OCI-LY1 (cell line): Measurements from ENCODE around the gene CENPX.

ENCODE experiments used
- H2AFZ ChIP-seq: fragments of 200-600 bp; sonication (generic), shearing (Covaris generic); 2 replicates; pipeline ENCODE4 v1.6.0; 2014; ENCODE audit warnings: antibody characterized with exemption, mild to moderate bottlenecking, low read length
- H3F3A ChIP-seq: fragments of 200-600 bp; sonication (generic), shearing (Covaris generic); 2 replicates; pipeline ENCODE4 v1.6.0; 2014; ENCODE audit warnings: mild to moderate bottlenecking, antibody characterized with exemption, low read length, moderate library complexity; ENCODE audit not compliant: insufficient read depth
- H3K27ac ChIP-seq: fragments of 200-600 bp; sonication (generic); 2 replicates; pipeline ENCODE4 v1.5.1; 2014; ENCODE audit warnings: low read length, mixed run types, mild to moderate bottlenecking, low read depth; ENCODE audit not compliant: poor library complexity, severe bottlenecking
- H3K27me3 ChIP-seq: fragments of 200-600 bp; sonication (generic); 2 replicates; pipeline ENCODE4 v1.6.0; 2014; ENCODE audit warnings: antibody characterized with exemption, mild to moderate bottlenecking, low read length, moderate library complexity; ENCODE audit not compliant: insufficient read depth
- H3K36me3 ChIP-seq: fragments of 200-600 bp; sonication (generic); 2 replicates; pipeline ENCODE4 v1.6.1; 2014; ENCODE audit warnings: mild to moderate bottlenecking, antibody characterized with exemption, low read length, moderate library complexity, mixed read lengths; ENCODE audit not compliant: insufficient read depth
- H3K4me1 ChIP-seq: fragments of 200-600 bp; sonication (generic); 2 replicates; pipeline ENCODE4 v1.5.1; 2014; ENCODE audit warnings: mild to moderate bottlenecking, low read length, moderate library complexity; ENCODE audit not compliant: insufficient read depth, severe bottlenecking
- H3K4me2 ChIP-seq: fragments of 200-600 bp; sonication (generic), shearing (Covaris generic); 2 replicates; pipeline ENCODE4 v1.6.1; 2014; ENCODE audit warnings: low read length
- H3K4me3 ChIP-seq: fragments of 200-600 bp; sonication (generic); 2 replicates; pipeline ENCODE4 v1.5.1; 2014; ENCODE audit warnings: low read length, low read depth, mild to moderate bottlenecking, mixed read lengths; ENCODE audit not compliant: poor library complexity, severe bottlenecking
- H3K79me2 ChIP-seq: fragments of 200-600 bp; shearing (Covaris generic); 2 replicates; pipeline ENCODE4 v1.6.1; 2016; ENCODE audit warnings: mixed run types, low read length, mixed read lengths; ENCODE audit not compliant: insufficient read depth
- H3K9ac ChIP-seq: fragments of 200-600 bp; sonication (generic), shearing (Covaris generic); 2 replicates; pipeline ENCODE4 v1.6.1; 2014; ENCODE audit warnings: mild to moderate bottlenecking, low read length, mixed read lengths
- H3K9me2 ChIP-seq: fragments of 200-600 bp; sonication (generic), shearing (Covaris generic); 2 replicates; pipeline ENCODE4 v1.6.1; 2014; ENCODE audit warnings: low read depth, mild to moderate bottlenecking, low read length, mixed read lengths
- H3K9me3 ChIP-seq: fragments of 200-600 bp; shearing (Covaris generic); 2 replicates; pipeline ENCODE4 v1.6.1; 2014; ENCODE audit warnings: low read length, mixed read lengths
- H4K20me1 ChIP-seq: fragments of 200-600 bp; sonication (generic), shearing (Covaris generic); 2 replicates; pipeline ENCODE4 v1.6.0; 2016; ENCODE audit warnings: mild to moderate bottlenecking, low read length; ENCODE audit not compliant: insufficient read depth
- EZH2 ChIP-seq: fragments of 200-600 bp; sonication (generic), shearing (Covaris generic); IDR thresholded peaks from 2 replicates; pipeline ENCODE4 v1.8.0; 2017; ENCODE audit warnings: borderline replicate concordance, mixed run types, mild to moderate bottlenecking, antibody characterized with exemption, low read length, moderate library complexity, mixed read lengths
- TF ChIP-seq, protein P1 (sequence below): fragments of 200-600 bp; sonication (generic), shearing (Covaris generic); IDR thresholded peaks from 2 replicates; pipeline ENCODE4 v1.5.1; 2017; ENCODE audit warnings: mild to moderate bottlenecking, antibody characterized with exemption, low read length, moderate library complexity, mixed read lengths

CENPX gene

DNA sequence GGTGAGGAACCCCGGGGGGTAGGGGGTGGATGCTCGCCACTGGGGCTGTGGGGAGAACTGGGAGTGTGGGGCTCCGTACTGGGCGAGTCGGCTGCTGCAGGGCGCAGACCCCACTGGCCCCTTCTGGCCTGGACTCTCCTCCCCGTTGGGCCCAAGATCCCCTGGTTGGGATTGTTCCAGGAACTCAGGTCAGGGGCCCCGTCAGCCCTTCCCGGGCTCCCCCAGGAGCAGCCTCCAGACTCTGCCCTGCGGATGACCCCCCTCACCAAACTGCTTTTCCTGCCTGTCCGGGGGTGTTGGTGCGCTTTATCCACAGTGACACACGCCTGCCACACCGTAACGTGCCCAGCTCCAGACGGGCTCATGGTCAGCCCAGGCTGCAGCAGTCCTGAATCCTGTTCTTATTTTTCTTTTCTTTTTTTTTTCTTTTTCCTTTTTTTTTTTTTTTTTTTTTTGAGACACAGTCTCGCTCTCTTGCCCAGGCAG is 21.1 kb downstream of the CENPX start:
- no peaks in the 10 kb centered on the region for H3K9me2 ChIP-seq
- no peaks in the 10 kb centered on the region for H3K36me3 ChIP-seq
- no peaks in the 10 kb centered on the region for H3K79me2 ChIP-seq
- TF ChIP-seq, protein P1, sequence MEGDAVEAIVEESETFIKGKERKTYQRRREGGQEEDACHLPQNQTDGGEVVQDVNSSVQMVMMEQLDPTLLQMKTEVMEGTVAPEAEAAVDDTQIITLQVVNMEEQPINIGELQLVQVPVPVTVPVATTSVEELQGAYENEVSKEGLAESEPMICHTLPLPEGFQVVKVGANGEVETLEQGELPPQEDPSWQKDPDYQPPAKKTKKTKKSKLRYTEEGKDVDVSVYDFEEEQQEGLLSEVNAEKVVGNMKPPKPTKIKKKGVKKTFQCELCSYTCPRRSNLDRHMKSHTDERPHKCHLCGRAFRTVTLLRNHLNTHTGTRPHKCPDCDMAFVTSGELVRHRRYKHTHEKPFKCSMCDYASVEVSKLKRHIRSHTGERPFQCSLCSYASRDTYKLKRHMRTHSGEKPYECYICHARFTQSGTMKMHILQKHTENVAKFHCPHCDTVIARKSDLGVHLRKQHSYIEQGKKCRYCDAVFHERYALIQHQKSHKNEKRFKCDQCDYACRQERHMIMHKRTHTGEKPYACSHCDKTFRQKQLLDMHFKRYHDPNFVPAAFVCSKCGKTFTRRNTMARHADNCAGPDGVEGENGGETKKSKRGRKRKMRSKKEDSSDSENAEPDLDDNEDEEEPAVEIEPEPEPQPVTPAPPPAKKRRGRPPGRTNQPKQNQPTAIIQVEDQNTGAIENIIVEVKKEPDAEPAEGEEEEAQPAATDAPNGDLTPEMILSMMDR, result no peak
- TF ChIP-seq EZH2, result no peak
- H3K4me2 ChIP-seq, result no peak overlapping the region
- no peak overlapping the region for H3K9ac ChIP-seq
- no peaks in the 10 kb centered on the region for H3F3A ChIP-seq
- H3K27ac ChIP-seq, result no peak overlapping the region
- no peak overlapping the region for H3K4me3 ChIP-seq
- no peaks in the 10 kb centered on the region for H3K4me1 ChIP-seq
- H4K20me1 ChIP-seq, result no peaks in the 10 kb centered on the region
- H3K9me3 ChIP-seq, result no peaks in the 10 kb centered on the region
- no peaks in the 10 kb centered on the region; the same call in 1 of the 2 replicates for H3K27me3 ChIP-seq
- no peak overlapping the region for H2AFZ ChIP-seq

DNA sequence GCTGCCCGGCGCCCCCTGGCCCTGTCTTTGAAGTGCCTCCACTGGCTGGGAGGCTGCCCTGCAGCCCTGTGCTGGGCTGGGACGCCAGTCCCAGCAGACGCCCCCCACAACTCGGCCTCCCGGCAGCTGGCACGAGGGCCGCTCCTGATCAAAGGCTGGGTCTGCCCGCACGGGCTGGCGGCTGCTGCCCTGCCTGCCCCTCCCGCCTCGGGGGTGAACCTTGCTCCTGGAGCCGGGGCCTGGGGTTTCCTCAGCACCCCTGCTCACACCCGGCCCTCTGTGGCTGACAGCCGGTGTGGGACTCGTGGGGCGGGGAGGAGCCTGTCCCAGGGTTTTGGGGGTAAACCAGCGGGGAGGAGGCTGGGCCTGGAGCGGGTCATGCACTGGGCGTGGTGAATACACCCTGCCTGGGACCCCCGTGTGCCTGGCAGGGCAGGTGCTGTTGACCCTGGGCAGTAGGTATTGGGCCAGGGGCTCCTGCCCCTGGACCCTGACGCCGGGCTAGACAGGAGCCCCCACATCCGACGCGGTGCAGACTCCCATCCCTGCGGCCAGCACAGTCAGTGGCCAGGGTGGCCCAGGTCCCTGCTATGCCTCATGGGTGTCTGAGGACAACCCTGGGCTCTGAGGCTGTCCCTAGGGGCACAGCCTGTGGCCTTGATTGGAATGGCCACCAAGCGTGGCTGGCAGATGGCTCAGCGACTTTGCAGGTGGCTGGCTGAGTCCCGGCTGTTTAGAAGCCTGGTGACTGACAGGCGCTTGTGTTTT is 21.7 kb downstream of the CENPX start:
- Histone ChIP-seq H3K9me3 (no peaks in the 10 kb centered on the region), H4K20me1 (no peaks in the 10 kb centered on the region), H3K9me2 (no peaks in the 10 kb centered on the region), H3F3A (no peaks in the 10 kb centered on the region), H3K36me3 (no peaks in the 10 kb centered on the region), H3K79me2 (no peaks in the 10 kb centered on the region), H3K4me1 (no peaks in the 10 kb centered on the region), H3K4me3 (no peak overlapping the region), H3K27ac (no peak overlapping the region), H2AFZ (no peak overlapping the region), H3K4me2 (no peak overlapping the region), H3K27me3 (no peaks in the 10 kb centered on the region; the same call in 1 of the 2 replicates), H3K9ac (no peak overlapping the region)
- TF ChIP-seq EZH2, result no peak
- TF ChIP-seq, protein P1, result no peak

DNA sequence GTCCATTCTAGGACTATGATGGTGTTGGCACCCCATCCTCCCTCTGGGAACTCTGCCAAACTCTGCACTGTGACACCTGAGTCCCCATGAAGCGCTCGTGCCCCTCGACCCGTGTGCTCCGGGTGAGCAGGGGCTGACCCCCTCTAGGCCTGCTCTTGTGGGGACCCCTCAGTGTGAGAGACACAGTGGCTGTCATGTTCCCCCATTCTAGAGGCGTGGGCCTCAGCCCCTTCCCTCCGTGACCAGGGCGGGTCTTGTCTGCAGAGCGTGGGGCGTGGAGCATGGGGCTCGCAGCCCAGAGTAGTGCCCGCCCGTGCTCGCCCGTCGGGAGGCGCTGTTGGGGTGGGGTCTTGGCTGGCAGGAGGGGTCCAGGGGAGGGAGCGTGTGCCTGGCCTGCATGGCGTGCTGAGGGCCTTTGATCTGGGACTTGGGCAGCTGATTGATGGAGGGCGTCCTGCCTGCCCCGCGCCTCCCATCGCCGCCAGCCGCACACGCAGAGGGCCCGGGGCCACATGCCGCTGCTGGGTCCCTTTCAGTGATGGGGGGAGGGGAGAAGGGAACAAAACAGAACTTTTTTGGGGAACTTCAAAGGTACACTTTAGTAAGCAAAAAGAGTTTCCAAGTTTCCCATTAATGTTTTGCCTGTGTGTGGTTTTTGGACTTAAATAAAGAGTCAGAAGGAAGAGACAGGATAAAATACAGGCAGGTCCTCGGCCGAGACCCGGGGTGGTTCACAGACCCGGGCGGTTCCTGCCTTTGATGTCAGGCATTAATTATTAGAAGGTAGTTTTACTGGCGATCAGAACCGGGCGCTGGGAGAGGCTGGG is 22.5 kb downstream of the CENPX start:
- H3K27ac ChIP-seq, result no peak overlapping the region
- TF ChIP-seq EZH2, result no peak
- TF ChIP-seq, protein P1, result no peak
- H3K4me2 ChIP-seq, result no peak overlapping the region
- no peaks in the 10 kb centered on the region for H3F3A ChIP-seq
- no peaks in the 10 kb centered on the region for H3K36me3 ChIP-seq
- H3K9ac ChIP-seq, result no peak overlapping the region
- H3K4me3 ChIP-seq, result no peak overlapping the region
- H3K79me2 ChIP-seq, result no peaks in the 10 kb centered on the region
- H2AFZ ChIP-seq, result no peak overlapping the region
- no peaks in the 10 kb centered on the region for H3K9me3 ChIP-seq
- H3K27me3 ChIP-seq, result no peaks in the 10 kb centered on the region; the same call in 1 of the 2 replicates
- no peaks in the 10 kb centered on the region for H3K9me2 ChIP-seq
- H3K4me1 ChIP-seq, result no peaks in the 10 kb centered on the region
- H4K20me1 ChIP-seq, result no peaks in the 10 kb centered on the region
